CD4-positive, alpha-beta T cell treated with Interleukin-21 for 1 hour (primary cell): ENCODE measurements around the gene AKT2.

ENCODE experiments used
- DNase-seq: peaks from one replicate; pipeline ENCODE4 v3.0.0-alpha.2; 2020

AKT2 gene

GRCh38 chr19:40216013-40216776, 69.0 kb downstream of the AKT2 start:
- no peak for DNase-seq

GRCh38 chr19:40214936-40215335, 70.2 kb downstream of the AKT2 start:
- DNase-seq: no peak

GRCh38 chr19:40213882-40214570, 71.1 kb downstream of the AKT2 start:
- DNase-seq: no peak

GRCh38 chr19:40213251-40213829, 71.8 kb downstream of the AKT2 start:
- no peak for DNase-seq

GRCh38 chr19:40210889-40211288, 74.3 kb downstream of the AKT2 start:
- no peak for DNase-seq

GRCh38 chr19:40208602-40209001, 76.5 kb downstream of the AKT2 start:
- DNase-seq: no peak

- DNase-seq: no peak
These were observed 79.4 kb downstream of the AKT2 start for GRCh38 chr19:40205760-40206159.

GRCh38 chr19:40204381-40204780, 80.8 kb downstream of the AKT2 start:
- DNase-seq: no peak

GRCh38 chr19:40200341-40201099, 84.6 kb downstream of the AKT2 start:
- DNase-seq: no peak

GRCh38 chr19:40198272-40198990, 86.7 kb downstream of the AKT2 start:
- DNase-seq: no peak

GRCh38 chr19:40193587-40193849, 91.6 kb downstream of the AKT2 start:
- DNase-seq: no peak

- no peak for DNase-seq
These were observed 92.2 kb downstream of the AKT2 start for GRCh38 chr19:40192758-40193586.

GRCh38 chr19:40191836-40192646, 93.1 kb downstream of the AKT2 start:
- peak; percentile 18 for DNase-seq

GRCh38 chr19:40190891-40191835, 94.0 kb downstream of the AKT2 start, which contains the start of gene MAP3K10:
MAP3K10 (plus strand) TSS chr19:40191426; CDS start chr19:40192032, 606 bp downstream.
- peak; percentile 81 for DNase-seq

- DNase-seq: no peak
These were observed 100.9 kb downstream of the AKT2 start for GRCh38 chr19:40184273-40184672.
